Mesenchymal stem cell (in vitro differentiated cells and primary cell): Measurements from ENCODE around the gene GDI2.

Experiments
- DNase-seq: peaks from one replicate; pipeline ENCODE4 v3.0.0-alpha.2; 2013
- H2AFZ ChIP-seq: one replicate; pipeline ENCODE4 v1.6.1; 2013; ENCODE audit warnings: low read depth, mild to moderate bottlenecking, control low read depth, inconsistent platforms, low read length, moderate library complexity
- H2AK5ac ChIP-seq: 2 replicates; pipeline ENCODE4 v1.6.1; 2013; ENCODE audit warnings: low read length, moderate library complexity, mild to moderate bottlenecking, inconsistent platforms; ENCODE audit not compliant: severe bottlenecking
- H2BK120ac ChIP-seq: one replicate; pipeline ENCODE4 v1.6.1; 2013; ENCODE audit warnings: low read depth, mild to moderate bottlenecking, inconsistent platforms, low read length, moderate library complexity
- H2BK12ac ChIP-seq, 2 experiments: one replicate each; pipeline ENCODE4 v1.6.1; 2013; ENCODE audit warnings: inconsistent platforms in 2 of 2, low read length in 2 of 2, mild to moderate bottlenecking in 2 of 2, moderate library complexity in 2 of 2, control low read depth in 1 of 2
- H2BK15ac ChIP-seq: one replicate; pipeline ENCODE4 v1.6.1; 2013; ENCODE audit warnings: mild to moderate bottlenecking, low read depth, inconsistent platforms; ENCODE audit not compliant: poor library complexity, severe bottlenecking
- H2BK5ac ChIP-seq: 2 replicates; pipeline ENCODE4 v1.6.1; 2013; ENCODE audit warnings: low read depth, mild to moderate bottlenecking, low read length, control low read depth, inconsistent platforms; ENCODE audit not compliant: poor library complexity, severe bottlenecking
- H3K14ac ChIP-seq, 2 experiments: one replicate each; pipeline ENCODE4 v1.6.1; 2013; ENCODE audit warnings: inconsistent platforms in 2 of 2, low read length in 2 of 2, control low read depth in 1 of 2, mild to moderate bottlenecking in 1 of 2, moderate library complexity in 1 of 2
- H3K18ac ChIP-seq, 2 experiments: one replicate each; pipeline ENCODE4 v1.6.1; 2013; ENCODE audit warnings: inconsistent platforms in 2 of 2, low read length in 2 of 2, control low read depth in 1 of 2, low read depth in 1 of 2, mild to moderate bottlenecking in 1 of 2
- H3K23ac ChIP-seq, 2 experiments: one replicate each; pipeline ENCODE4 v1.6.1; 2013; ENCODE audit warnings: inconsistent platforms in 2 of 2, low read length in 2 of 2, mild to moderate bottlenecking in 2 of 2, moderate library complexity in 2 of 2, control low read depth in 1 of 2
- H3K27ac ChIP-seq: 2 replicates; pipeline ENCODE4 v1.5.1; 2013; ENCODE audit warnings: mild to moderate bottlenecking, moderate library complexity, low read length, control low read depth, inconsistent platforms; ENCODE audit not compliant: poor library complexity, severe bottlenecking
- H3K27me3 ChIP-seq, 2 experiments: 2 replicates each; pipeline versions ENCODE4 v1.6.1 to v1.7.0; 2013; ENCODE audit warnings: low read length in 2 of 2, mild to moderate bottlenecking in 2 of 2, moderate library complexity in 2 of 2, control low read depth in 1 of 2, inconsistent platforms in 1 of 2; ENCODE audit not compliant: control insufficient read depth in 1 of 2, insufficient read depth in 1 of 2
- H3K36me3 ChIP-seq, 2 experiments: 2 replicates each; pipeline versions ENCODE4 v1.6.1 to v1.7.0; 2013; ENCODE audit warnings: low read length in 2 of 2, control low read depth in 1 of 2, inconsistent platforms in 1 of 2, low read depth in 1 of 2, mild to moderate bottlenecking in 1 of 2; ENCODE audit not compliant: insufficient read depth in 2 of 2, control insufficient read depth in 1 of 2
- H3K4ac ChIP-seq, 2 experiments: one replicate each; pipeline ENCODE4 v1.6.1; 2013; ENCODE audit warnings: inconsistent platforms in 2 of 2, low read length in 2 of 2, mild to moderate bottlenecking in 2 of 2, moderate library complexity in 2 of 2, control low read depth in 1 of 2, low read depth in 1 of 2
- H3K4me1 ChIP-seq: 2 replicates; pipeline ENCODE4 v1.6.1; 2013; ENCODE audit warnings: low read depth, low read length, control low read depth; ENCODE audit not compliant: control insufficient read depth, insufficient read depth
- H3K4me2 ChIP-seq: 2 replicates; pipeline ENCODE4 v1.6.1; 2013; ENCODE audit warnings: low read length, mild to moderate bottlenecking, inconsistent platforms; ENCODE audit not compliant: poor library complexity, severe bottlenecking
- H3K4me3 ChIP-seq, 2 experiments: 2 replicates each; pipeline versions ENCODE4 v1.5.1 to v1.7.0; 2013; ENCODE audit warnings: low read length in 2 of 2, mild to moderate bottlenecking in 2 of 2, control low read depth in 1 of 2, low read depth in 1 of 2; ENCODE audit not compliant: insufficient read depth in 1 of 2
- H3K79me1 ChIP-seq: replicated peaks from 2 replicates; pipeline ENCODE4 v1.6.1; 2013; ENCODE audit warnings: mild to moderate bottlenecking, control low read depth, low read length, inconsistent platforms; ENCODE audit not compliant: poor library complexity, severe bottlenecking
- H3K9ac ChIP-seq: 2 replicates; pipeline ENCODE4 v1.7.0; 2013; ENCODE audit warnings: mild to moderate bottlenecking, low read length, moderate library complexity
- H3K9me3 ChIP-seq: 2 replicates; pipeline ENCODE4 v1.7.0; 2013; ENCODE audit warnings: mild to moderate bottlenecking, low read length; ENCODE audit not compliant: control insufficient read depth
- H4K8ac ChIP-seq: one replicate; pipeline ENCODE4 v1.6.1; 2013; ENCODE audit warnings: inconsistent platforms, mild to moderate bottlenecking, low read length, moderate library complexity
- H4K91ac ChIP-seq: one replicate; pipeline ENCODE4 v1.6.1; 2013; ENCODE audit warnings: mild to moderate bottlenecking, low read length, inconsistent platforms
- WGBS: methylation state at CpG from one replicate; pipeline ENCODE4 v1.1.7; 2013; ENCODE audit warnings: mixed read lengths; 5-methylcytosine and 5-hydroxymethylcytosine counted together

Gene GDI2

DNA sequence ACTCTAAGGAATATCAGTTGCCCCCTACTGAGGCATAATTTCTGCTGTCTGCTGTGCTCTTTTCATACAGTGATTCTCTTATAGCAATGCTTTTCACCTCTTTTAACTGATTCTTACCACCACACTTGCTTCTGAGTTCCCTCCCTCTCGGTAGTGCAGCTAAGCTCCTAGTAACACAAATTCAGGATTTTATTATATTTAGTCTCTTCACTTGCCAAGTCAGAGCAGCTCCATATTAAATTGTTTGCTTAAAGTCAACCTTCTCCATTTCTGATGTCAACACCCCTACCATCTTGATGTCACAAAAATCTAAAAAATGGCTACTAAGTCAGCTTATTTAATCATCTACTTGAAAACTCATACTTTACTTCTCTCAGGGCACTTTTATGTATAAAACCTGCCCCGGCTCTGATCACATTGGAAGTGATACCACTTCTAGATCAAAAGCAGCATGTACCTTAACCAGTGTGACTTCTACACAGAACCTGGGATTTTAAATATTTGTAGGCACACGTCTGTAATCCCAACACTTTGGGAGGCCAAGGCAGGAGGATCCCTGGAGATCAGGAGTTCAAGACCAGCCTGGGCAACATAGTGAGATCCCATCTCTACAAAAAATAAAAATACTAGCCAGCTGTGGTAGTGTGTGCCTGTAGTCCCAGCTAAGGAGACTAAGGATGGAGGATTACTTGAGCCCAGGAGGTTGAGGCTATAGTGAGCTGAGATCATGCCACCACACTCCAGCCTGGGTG lies 55.3 kb downstream of the GDI2 start:
- Histone ChIP-seq H2BK120ac (no peak overlapping the region), H3K9me3 (no peaks in the 10 kb centered on the region), H3K18ac (no peak overlapping the region), H3K4me2 (no peak overlapping the region), H3K36me3 (peaks cover 24 to 79% of the 10 kb centered on the region in 2 experiments), H3K23ac (no peak overlapping the region), H2BK12ac (no peak overlapping the region), H2BK5ac (no peak overlapping the region), H2AK5ac (no peak overlapping the region), H3K4ac (no peak overlapping the region), H2AFZ (no peak overlapping the region), H4K8ac (no peak overlapping the region), H3K27me3 (no peaks in the 10 kb centered on the region), H3K9ac (no peak overlapping the region), H2BK15ac (no peak overlapping the region), H3K14ac (no peak overlapping the region), H3K4me1 (no peaks in the 10 kb centered on the region), H3K79me1 (peaks cover 10% of the 10 kb centered on the region), H3K27ac (no peak overlapping the region), H3K4me3 (no peak overlapping the region), H4K91ac (no peak overlapping the region)
- DNase-seq = no peak
- WGBS = 99% methylated on average over 3 of the region's 3 CpGs

DNA sequence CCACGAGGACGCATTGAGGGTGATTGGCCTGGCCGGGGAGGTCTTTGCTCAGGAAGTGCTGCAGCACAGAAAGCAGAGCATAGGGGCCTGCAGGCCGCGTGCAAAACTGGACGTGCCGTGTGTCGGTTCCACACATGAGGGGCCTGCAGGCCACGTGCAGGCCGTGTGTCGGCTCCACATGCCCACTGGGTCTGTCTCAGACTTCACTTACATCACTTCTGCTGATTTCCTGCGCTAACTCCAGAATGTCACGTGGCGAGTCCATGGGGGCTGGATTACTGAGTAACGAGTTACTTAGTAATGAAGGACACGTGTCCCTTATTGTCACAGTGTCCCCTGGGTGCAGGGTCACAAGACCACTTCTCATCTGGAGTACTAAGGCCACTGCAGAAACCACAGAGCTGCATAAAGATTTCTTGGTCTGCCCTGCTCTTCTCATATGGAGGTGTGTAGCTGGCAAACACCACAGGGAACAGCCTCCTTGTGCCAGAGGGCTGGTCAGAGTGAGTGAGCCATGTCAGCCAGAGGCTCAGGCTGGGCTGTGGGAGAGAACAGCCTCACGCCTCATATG lies 60.8 kb downstream of the GDI2 start:
- Histone ChIP-seq H2BK12ac (no peak overlapping the region), H3K36me3 (peaks cover 28 to 63% of the 10 kb centered on the region in 2 experiments), H2BK120ac (no peak overlapping the region), H3K27ac (no peak overlapping the region), H3K4me3 (no peak overlapping the region), H3K79me1 (peaks cover 31% of the 10 kb centered on the region), H3K4me2 (no peak overlapping the region), H3K4me1 (peaks cover 2% of the 10 kb centered on the region), H3K18ac (no peak overlapping the region), H2AK5ac (no peak overlapping the region), H4K91ac (peak overlapping the region; percentile 5), H2AFZ (no peak overlapping the region), H2BK5ac (no peak overlapping the region), H3K9me3 (no peaks in the 10 kb centered on the region), H3K4ac (no peak overlapping the region), H3K9ac (no peak overlapping the region), H2BK15ac (no peak overlapping the region), H3K14ac (no peak overlapping the region), H4K8ac (no peak overlapping the region), H3K27me3 (no peaks in the 10 kb centered on the region), H3K23ac (no peak overlapping the region)
- 96% methylated on average over 17 of the region's 17 CpGs for WGBS
- no peak for DNase-seq

GRCh38 chr10:5751601-5752253 lies 61.5 kb downstream of the GDI2 start:
- no peaks in the 10 kb centered on the region for H3K27me3 ChIP-seq
- no peak overlapping the region for H3K14ac ChIP-seq
- H3K4me2 ChIP-seq = no peak overlapping the region
- no peak overlapping the region for H2BK12ac ChIP-seq
- H2AK5ac ChIP-seq = no peak overlapping the region
- H2BK15ac ChIP-seq = no peak overlapping the region
- no peak overlapping the region for H4K91ac ChIP-seq
- H3K36me3 ChIP-seq = peaks cover 28 to 63% of the 10 kb centered on the region in 2 experiments
- H3K27ac ChIP-seq = no peak overlapping the region
- no peak overlapping the region for H2BK120ac ChIP-seq
- H3K4me3 ChIP-seq = no peak overlapping the region
- no peak overlapping the region for H3K9ac ChIP-seq
- H3K79me1 ChIP-seq = peaks cover 36% of the 10 kb centered on the region
- 66% methylated on average over 4 of the region's 6 CpGs for WGBS
- DNase-seq = no peak
- H3K18ac ChIP-seq = no peak overlapping the region
- no peak overlapping the region for H3K4ac ChIP-seq
- H3K9me3 ChIP-seq = no peaks in the 10 kb centered on the region
- H2AFZ ChIP-seq = no peak overlapping the region
- H3K23ac ChIP-seq = no peak overlapping the region
- H2BK5ac ChIP-seq = no peak overlapping the region
- H4K8ac ChIP-seq = no peak overlapping the region
- peaks cover 2% of the 10 kb centered on the region for H3K4me1 ChIP-seq

DNA sequence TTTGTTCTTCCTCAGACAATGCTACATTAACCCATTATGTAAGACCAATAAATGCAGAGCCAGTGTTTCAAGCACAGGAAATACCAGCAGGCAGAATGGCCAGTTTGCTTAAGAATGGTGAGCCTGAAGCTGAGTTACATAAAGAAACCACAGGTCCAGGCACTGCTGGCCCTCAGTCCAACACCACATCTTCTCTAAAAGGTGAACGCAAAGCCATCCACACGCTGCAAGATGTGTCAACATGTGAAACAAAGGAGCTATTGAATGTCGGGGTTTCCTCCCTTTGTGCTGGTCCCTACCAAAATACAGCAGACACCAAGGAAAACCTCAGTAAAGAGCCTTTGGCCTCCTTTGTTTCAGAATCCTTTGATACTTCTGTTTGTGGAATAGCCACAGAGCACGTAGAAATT lies 64.8 kb downstream of the GDI2 start:
- Histone ChIP-seq H2BK120ac (no peak overlapping the region), H3K79me1 (peaks cover 38% of the 10 kb centered on the region), H3K4me2 (no peak overlapping the region), H2AK5ac (no peak overlapping the region), H2AFZ (no peak overlapping the region), H3K36me3 (peaks cover 34 to 80% of the 10 kb centered on the region in 2 experiments), H4K8ac (no peak overlapping the region), H2BK5ac (no peak overlapping the region), H2BK12ac (no peak overlapping the region), H3K27ac (no peak overlapping the region), H4K91ac (no peak overlapping the region), H3K4ac (no peak overlapping the region), H2BK15ac (no peak overlapping the region), H3K4me3 (no peak overlapping the region), H3K9ac (no peak overlapping the region), H3K23ac (peak overlapping the region in 1 of 2 experiments; percentile 42), H3K9me3 (no peaks in the 10 kb centered on the region), H3K18ac (no peak overlapping the region), H3K14ac (no peak overlapping the region), H3K27me3 (no peaks in the 10 kb centered on the region), H3K4me1 (peaks cover 4% of the 10 kb centered on the region)
- DNase-seq = no peak
- WGBS = 96% methylated on average over 4 of the region's 4 CpGs
